Measurements from ENCODE around the gene WNT5A. TPM values are rescaled to one million over a fixed set of nuclear protein-coding genes. Genes with fewer than 3 reads are reported as not detected.

Gene WNT5A
- total RNA-seq, 1 experiment from 2014 or later, result 174 TPM

- no peaks in the 10 kb centered on the region for H4K20me1 ChIP-seq (ENCODE audit: insufficient read depth)
- DNase-seq, result no peak
- intact Hi-C loops (cut with micrococcal nuclease; ENCODE audit: unreplicated experiment), result no loop called here
Observed at GRCh38 chr3:55471522-55472280, 15.4 kb downstream of the WNT5A start.

GRCh38 chr3:55471084-55471483 lies 16.0 kb downstream of the WNT5A start:
- Histone ChIP-seq H3K4me3 (no peak overlapping the region), H3K4me1 (replicated peaks; ENCODE audit: insufficient read depth) (no peaks in the 10 kb centered on the region), H3K4me2 (no peak overlapping the region), H3K9me3 (ENCODE audit: insufficient read depth, low read depth) (no peaks in the 10 kb centered on the region), H3K36me3 (ENCODE audit: low read depth) (no peaks in the 10 kb centered on the region), H2AFZ (no peak overlapping the region), H4K20me1 (ENCODE audit: insufficient read depth) (no peaks in the 10 kb centered on the region), H3F3A (ENCODE audit: insufficient read depth, low read depth) (no peaks in the 10 kb centered on the region), H3K27ac (no peak overlapping the region), H3K27me3 (ENCODE audit: insufficient read depth, low read depth) (no peaks in the 10 kb centered on the region), H3K9me2 (ENCODE audit: insufficient read depth) (no peaks in the 10 kb centered on the region), H3K79me2 (ENCODE audit: low read depth) (no peaks in the 10 kb centered on the region)
- DNase-seq, result no peak
- ChIA-PET CTCF (no interaction called here), POLR2A (ENCODE audit: unreplicated experiment) (no interaction called here)
- no peak for TF ChIP-seq EZH2 (IDR thresholded peaks at IDR 0.05; ENCODE audit: low read depth)
- TF ChIP-seq CTCF (conservative IDR thresholded peaks at IDR 0.05), result no peak
- intact Hi-C loops (cut with micrococcal nuclease; ENCODE audit: unreplicated experiment), result no loop called here
- BruUV-seq (replicated peaks), result no TSS peak

More at GRCh38 chr3:55471522-55472280, 15.4 kb downstream of the WNT5A start:
- H3K27me3 ChIP-seq (ENCODE audit: insufficient read depth, low read depth), result no peaks in the 10 kb centered on the region
- no peaks in the 10 kb centered on the region for H3K36me3 ChIP-seq (ENCODE audit: low read depth)
- no peaks in the 10 kb centered on the region for H3F3A ChIP-seq (ENCODE audit: insufficient read depth, low read depth)
- TF ChIP-seq EZH2 (IDR thresholded peaks at IDR 0.05; ENCODE audit: low read depth), result no peak
- no peak for TF ChIP-seq CTCF (conservative IDR thresholded peaks at IDR 0.05)
- H3K27ac ChIP-seq, result no peak overlapping the region
- H3K4me3 ChIP-seq, result no peak overlapping the region
- POLR2A ChIA-PET (ENCODE audit: unreplicated experiment), result interaction anchor here (0.6 kb wide), 1 partner anchor 62 kb away, joined by 5 read pairs; no protein-coding TSS in a partner anchor
- H3K79me2 ChIP-seq (ENCODE audit: low read depth), result no peaks in the 10 kb centered on the region
- no TSS peak for BruUV-seq (replicated peaks)
- H3K4me2 ChIP-seq, result no peak overlapping the region
- no peak overlapping the region for H2AFZ ChIP-seq
- no peaks in the 10 kb centered on the region for H3K9me3 ChIP-seq (ENCODE audit: insufficient read depth, low read depth)
- CTCF ChIA-PET, result no interaction called here
- H3K4me1 ChIP-seq (replicated peaks; ENCODE audit: insufficient read depth), result no peaks in the 10 kb centered on the region
- no peaks in the 10 kb centered on the region for H3K9me2 ChIP-seq (ENCODE audit: insufficient read depth)

GRCh38 chr3:55469957-55470526 lies 17.1 kb downstream of the WNT5A start:
- no peaks in the 10 kb centered on the region for H3K9me2 ChIP-seq (ENCODE audit: insufficient read depth)
- no peak for DNase-seq
- no peaks in the 10 kb centered on the region for H3K27me3 ChIP-seq (ENCODE audit: insufficient read depth, low read depth)
- no peaks in the 10 kb centered on the region for H3K4me1 ChIP-seq (replicated peaks; ENCODE audit: insufficient read depth)
- no peaks in the 10 kb centered on the region for H3K79me2 ChIP-seq (ENCODE audit: low read depth)
- intact Hi-C loops (cut with micrococcal nuclease; ENCODE audit: unreplicated experiment), result loop anchor here (5.0 kb wide), 1 partner anchor 108 kb away; no protein-coding TSS in a partner anchor
- no peaks in the 10 kb centered on the region for H3K9me3 ChIP-seq (ENCODE audit: insufficient read depth, low read depth)
- H2AFZ ChIP-seq, result no peak overlapping the region
- H4K20me1 ChIP-seq (ENCODE audit: insufficient read depth), result no peaks in the 10 kb centered on the region
- H3K4me2 ChIP-seq, result no peak overlapping the region
- H3K27ac ChIP-seq, result no peak overlapping the region
- CTCF ChIA-PET, result no interaction called here
- BruUV-seq (replicated peaks), result no TSS peak
- POLR2A ChIA-PET (ENCODE audit: unreplicated experiment), result no interaction called here
- H3K36me3 ChIP-seq (ENCODE audit: low read depth), result no peaks in the 10 kb centered on the region
- no peak overlapping the region for H3K4me3 ChIP-seq
- no peaks in the 10 kb centered on the region for H3F3A ChIP-seq (ENCODE audit: insufficient read depth, low read depth)
- TF ChIP-seq EZH2 (IDR thresholded peaks at IDR 0.05; ENCODE audit: low read depth) (no peak), CTCF (conservative IDR thresholded peaks at IDR 0.05) (no peak)

Data from PC-9 (cell line).